NCI-H345 treated with DMSO at 0.1 percent for 48 hours (cell line): ENCODE measurements around the gene SHLD1.

Experiments
- DNase-seq: peaks from one replicate; lab custom pipeline; 2025; ENCODE audit not compliant: unreplicated experiment; lab: John Stamatoyannopoulos, UW

The SHLD1 gene

GRCh38 chr20:5888041-5888440 is 137.8 kb downstream of the SHLD1 start:
- no peak for DNase-seq

GRCh38 chr20:5890773-5891441 is 140.7 kb downstream of the SHLD1 start:
- no peak for DNase-seq

- no peak for DNase-seq
These were observed 142.9 kb downstream of the SHLD1 start for GRCh38 chr20:5893052-5893451.

GRCh38 chr20:5893621-5894020 is 143.4 kb downstream of the SHLD1 start:
- DNase-seq: no peak

- DNase-seq: no peak
These were observed 145.4 kb downstream of the SHLD1 start for GRCh38 chr20:5895626-5896025.

GRCh38 chr20:5899444-5899843 is 149.2 kb downstream of the SHLD1 start:
- DNase-seq: no peak

- DNase-seq: no peak
These were observed 150.7 kb downstream of the SHLD1 start for GRCh38 chr20:5900908-5901307.

GRCh38 chr20:5908981-5909380 is 158.8 kb downstream of the SHLD1 start:
- DNase-seq: no peak

- DNase-seq: no peak
These were observed 160.0 kb downstream of the SHLD1 start for GRCh38 chr20:5910186-5910585.

GRCh38 chr20:5913166-5913565 is 163.0 kb downstream of the SHLD1 start:
- DNase-seq: no peak
